ENCODE results near the gene ECE1.

DNA sequence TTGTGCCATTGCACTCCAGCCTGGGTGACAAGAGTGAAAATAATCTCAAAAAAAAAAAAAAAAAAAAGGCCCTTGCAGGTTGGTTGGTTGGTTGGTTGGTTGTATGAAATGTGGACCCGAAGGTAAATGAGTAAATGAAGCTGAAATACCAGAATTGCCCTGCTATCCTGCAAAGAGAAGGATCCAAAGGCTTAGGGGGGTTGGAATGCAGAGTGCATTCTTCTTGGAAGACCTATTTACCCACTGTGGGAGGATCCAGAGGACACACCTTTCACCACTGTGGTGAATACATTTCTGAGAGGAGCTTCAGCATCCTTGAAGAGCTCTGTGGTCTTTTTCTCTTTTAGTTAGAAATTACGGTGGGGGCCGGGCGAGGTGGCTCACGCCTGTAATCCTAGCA is 84.8 kb downstream of the ECE1 start:
- TF ChIP-seq, protein P1, sequence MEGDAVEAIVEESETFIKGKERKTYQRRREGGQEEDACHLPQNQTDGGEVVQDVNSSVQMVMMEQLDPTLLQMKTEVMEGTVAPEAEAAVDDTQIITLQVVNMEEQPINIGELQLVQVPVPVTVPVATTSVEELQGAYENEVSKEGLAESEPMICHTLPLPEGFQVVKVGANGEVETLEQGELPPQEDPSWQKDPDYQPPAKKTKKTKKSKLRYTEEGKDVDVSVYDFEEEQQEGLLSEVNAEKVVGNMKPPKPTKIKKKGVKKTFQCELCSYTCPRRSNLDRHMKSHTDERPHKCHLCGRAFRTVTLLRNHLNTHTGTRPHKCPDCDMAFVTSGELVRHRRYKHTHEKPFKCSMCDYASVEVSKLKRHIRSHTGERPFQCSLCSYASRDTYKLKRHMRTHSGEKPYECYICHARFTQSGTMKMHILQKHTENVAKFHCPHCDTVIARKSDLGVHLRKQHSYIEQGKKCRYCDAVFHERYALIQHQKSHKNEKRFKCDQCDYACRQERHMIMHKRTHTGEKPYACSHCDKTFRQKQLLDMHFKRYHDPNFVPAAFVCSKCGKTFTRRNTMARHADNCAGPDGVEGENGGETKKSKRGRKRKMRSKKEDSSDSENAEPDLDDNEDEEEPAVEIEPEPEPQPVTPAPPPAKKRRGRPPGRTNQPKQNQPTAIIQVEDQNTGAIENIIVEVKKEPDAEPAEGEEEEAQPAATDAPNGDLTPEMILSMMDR (IDR thresholded peaks at IDR 0.05; ENCODE audit: insufficient read depth, low read length): no peak
- TF ChIP-seq GABPA (IDR thresholded peaks at IDR 0.05; ENCODE audit: low read depth): no peak
- TF ChIP-seq, protein P2, sequence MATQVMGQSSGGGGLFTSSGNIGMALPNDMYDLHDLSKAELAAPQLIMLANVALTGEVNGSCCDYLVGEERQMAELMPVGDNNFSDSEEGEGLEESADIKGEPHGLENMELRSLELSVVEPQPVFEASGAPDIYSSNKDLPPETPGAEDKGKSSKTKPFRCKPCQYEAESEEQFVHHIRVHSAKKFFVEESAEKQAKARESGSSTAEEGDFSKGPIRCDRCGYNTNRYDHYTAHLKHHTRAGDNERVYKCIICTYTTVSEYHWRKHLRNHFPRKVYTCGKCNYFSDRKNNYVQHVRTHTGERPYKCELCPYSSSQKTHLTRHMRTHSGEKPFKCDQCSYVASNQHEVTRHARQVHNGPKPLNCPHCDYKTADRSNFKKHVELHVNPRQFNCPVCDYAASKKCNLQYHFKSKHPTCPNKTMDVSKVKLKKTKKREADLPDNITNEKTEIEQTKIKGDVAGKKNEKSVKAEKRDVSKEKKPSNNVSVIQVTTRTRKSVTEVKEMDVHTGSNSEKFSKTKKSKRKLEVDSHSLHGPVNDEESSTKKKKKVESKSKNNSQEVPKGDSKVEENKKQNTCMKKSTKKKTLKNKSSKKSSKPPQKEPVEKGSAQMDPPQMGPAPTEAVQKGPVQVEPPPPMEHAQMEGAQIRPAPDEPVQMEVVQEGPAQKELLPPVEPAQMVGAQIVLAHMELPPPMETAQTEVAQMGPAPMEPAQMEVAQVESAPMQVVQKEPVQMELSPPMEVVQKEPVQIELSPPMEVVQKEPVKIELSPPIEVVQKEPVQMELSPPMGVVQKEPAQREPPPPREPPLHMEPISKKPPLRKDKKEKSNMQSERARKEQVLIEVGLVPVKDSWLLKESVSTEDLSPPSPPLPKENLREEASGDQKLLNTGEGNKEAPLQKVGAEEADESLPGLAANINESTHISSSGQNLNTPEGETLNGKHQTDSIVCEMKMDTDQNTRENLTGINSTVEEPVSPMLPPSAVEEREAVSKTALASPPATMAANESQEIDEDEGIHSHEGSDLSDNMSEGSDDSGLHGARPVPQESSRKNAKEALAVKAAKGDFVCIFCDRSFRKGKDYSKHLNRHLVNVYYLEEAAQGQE (IDR thresholded peaks at IDR 0.05; ENCODE audit: insufficient replicate concordance, low read depth): no peak

Data from HL-60 (cell line).